Muscle layer of duodenum (tissue), 2 donors: ENCODE measurements around the gene NRXN3.

Experiments used
- H3K27ac ChIP-seq: one replicate; pipeline ENCODE4 v1.7.0; 2013; ENCODE audit warnings: mild to moderate bottlenecking, low read length
- H3K27me3 ChIP-seq: one replicate; pipeline ENCODE4 v1.7.0; 2013; ENCODE audit warnings: low read depth, mild to moderate bottlenecking, control low read depth, low read length
- H3K36me3 ChIP-seq, 2 donors: one replicate each; pipeline ENCODE4 v1.7.0; 2013; ENCODE audit warnings: low read length in 2 of 2, control low read depth in 1 of 2, mild to moderate bottlenecking in 1 of 2; ENCODE audit not compliant: insufficient read depth in 2 of 2, control insufficient read depth in 1 of 2
- H3K4me1 ChIP-seq, 2 donors: one replicate each; pipeline ENCODE4 v1.7.0; 2013; ENCODE audit warnings: low read length in 2 of 2, mild to moderate bottlenecking in 2 of 2, control low read depth in 1 of 2, moderate library complexity in 1 of 2; ENCODE audit not compliant: insufficient read depth in 2 of 2, control insufficient read depth in 1 of 2
- H3K4me3 ChIP-seq, 2 donors: one replicate each; pipeline ENCODE4 v1.7.0; 2013; ENCODE audit warnings: low read length in 2 of 2, low read depth in 1 of 2, mild to moderate bottlenecking in 1 of 2
- H3K9me3 ChIP-seq, 2 donors: one replicate each; pipeline ENCODE4 v1.7.0; 2013; ENCODE audit warnings: low read length in 2 of 2, control low read depth in 1 of 2, mild to moderate bottlenecking in 1 of 2; ENCODE audit not compliant: control insufficient read depth in 1 of 2
- donor health status: healthy.

The NRXN3 gene

DNA sequence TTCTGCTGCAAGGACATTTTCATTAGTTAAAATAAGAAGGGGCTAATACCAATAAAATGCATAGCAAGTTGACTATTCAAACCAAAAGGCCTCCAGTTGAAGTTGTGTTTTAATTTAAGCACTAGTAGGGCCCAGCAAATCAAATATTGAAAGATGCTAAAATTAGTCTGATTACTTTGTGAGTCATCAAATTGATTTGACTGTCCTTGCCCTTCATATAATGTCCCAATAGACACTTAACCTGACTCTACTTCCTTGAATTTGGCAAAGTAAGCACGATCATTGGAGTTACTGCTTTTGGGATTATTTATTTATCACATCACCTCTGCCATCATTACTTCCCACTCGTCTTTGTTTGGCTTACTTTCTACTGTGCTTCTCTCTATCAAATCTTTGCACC is 1242.6 kb downstream of the NRXN3 start:
- H3K4me1 ChIP-seq: no peaks in the 10 kb centered on the region
- no peak overlapping the region for H3K4me3 ChIP-seq
- no peak overlapping the region for H3K27ac ChIP-seq
- no peaks in the 10 kb centered on the region for H3K27me3 ChIP-seq
- H3K36me3 ChIP-seq: no peaks in the 10 kb centered on the region
- no peaks in the 10 kb centered on the region for H3K9me3 ChIP-seq

DNA sequence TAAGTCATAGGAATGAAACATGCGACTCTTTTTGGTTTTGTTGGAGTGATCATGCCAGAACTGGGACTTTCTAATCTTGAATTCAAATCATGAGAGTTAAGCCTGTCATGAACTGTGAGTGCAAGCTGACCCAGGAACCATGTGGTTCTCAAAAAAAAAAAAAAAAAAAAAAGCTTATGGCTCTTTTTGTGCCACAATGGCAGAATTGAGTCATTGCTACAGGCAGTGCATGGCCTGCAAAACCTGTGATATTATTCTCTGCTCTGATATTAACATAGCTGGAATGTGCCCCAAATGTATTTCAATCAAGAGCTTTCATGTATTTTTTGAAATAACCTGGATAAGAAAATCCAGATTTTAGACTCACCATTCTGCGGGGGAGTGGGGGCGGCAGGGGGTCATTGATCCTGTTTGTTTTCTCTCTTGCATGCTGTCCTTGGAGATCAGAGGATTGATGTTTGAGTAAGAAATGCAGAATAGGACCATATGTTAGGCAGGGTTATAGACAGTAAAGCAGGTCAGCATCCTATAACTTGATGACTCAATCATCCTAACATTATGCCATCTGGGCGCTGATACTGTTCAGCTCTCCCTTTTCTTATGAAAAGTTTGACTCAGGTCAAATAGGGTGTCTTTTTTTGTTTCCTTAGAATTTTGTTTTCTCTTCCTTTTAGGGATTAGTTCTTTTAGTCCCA is 1243.7 kb downstream of the NRXN3 start:
- H3K9me3 ChIP-seq: no peaks in the 10 kb centered on the region
- H3K4me1 ChIP-seq: peaks cover 0 to 5% of the 10 kb centered on the region in 2 donors
- H3K27ac ChIP-seq: no peak overlapping the region
- H3K4me3 ChIP-seq: no peak overlapping the region
- H3K36me3 ChIP-seq: no peaks in the 10 kb centered on the region
- no peaks in the 10 kb centered on the region for H3K27me3 ChIP-seq

DNA sequence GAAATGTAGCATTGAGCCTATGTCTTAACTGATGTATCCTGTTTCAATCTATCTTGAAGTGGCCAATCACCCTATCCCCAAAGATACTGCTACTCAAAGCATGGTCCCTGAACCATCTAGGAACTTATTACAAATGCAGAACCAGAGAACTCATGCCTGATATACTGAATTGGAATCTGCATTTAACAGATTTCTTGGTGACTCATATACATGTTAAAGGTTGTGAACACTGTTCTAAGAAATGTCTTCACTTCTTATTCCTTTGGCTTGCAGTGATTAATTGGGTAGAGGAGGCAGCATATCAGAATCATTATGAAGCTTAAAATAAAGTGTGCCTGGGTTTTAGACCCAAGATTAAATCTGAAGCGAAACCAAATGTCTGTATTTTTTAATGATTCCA is 1245.6 kb downstream of the NRXN3 start:
- Histone ChIP-seq H3K4me1 (peaks cover 3 to 5% of the 10 kb centered on the region in 2 donors), H3K4me3 (no peak overlapping the region), H3K27ac (no peak overlapping the region), H3K9me3 (no peaks in the 10 kb centered on the region), H3K27me3 (no peaks in the 10 kb centered on the region), H3K36me3 (no peaks in the 10 kb centered on the region)

DNA sequence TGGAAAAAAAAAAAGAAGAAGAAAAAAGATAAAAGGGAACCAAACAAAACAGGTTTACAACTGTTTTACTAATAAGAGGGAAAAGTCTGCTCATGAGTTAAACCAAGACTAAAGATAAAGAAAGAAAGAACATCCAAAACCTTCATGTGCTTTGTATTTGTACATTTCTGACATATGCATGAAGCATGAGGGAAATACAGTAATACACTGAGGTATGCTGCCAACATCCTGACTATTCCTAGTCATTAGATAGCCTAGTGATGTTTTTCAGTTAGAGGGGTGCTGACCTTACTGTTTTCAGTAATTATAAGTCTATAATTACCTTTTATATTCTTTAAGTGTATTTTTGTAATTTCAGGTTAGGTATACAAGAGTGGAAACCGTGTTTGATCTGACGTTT is 1247.8 kb downstream of the NRXN3 start:
- Histone ChIP-seq H3K9me3 (no peaks in the 10 kb centered on the region), H3K27me3 (no peaks in the 10 kb centered on the region), H3K4me3 (no peak overlapping the region), H3K27ac (no peak overlapping the region), H3K4me1 (peaks cover 3 to 5% of the 10 kb centered on the region in 2 donors), H3K36me3 (no peaks in the 10 kb centered on the region)

DNA sequence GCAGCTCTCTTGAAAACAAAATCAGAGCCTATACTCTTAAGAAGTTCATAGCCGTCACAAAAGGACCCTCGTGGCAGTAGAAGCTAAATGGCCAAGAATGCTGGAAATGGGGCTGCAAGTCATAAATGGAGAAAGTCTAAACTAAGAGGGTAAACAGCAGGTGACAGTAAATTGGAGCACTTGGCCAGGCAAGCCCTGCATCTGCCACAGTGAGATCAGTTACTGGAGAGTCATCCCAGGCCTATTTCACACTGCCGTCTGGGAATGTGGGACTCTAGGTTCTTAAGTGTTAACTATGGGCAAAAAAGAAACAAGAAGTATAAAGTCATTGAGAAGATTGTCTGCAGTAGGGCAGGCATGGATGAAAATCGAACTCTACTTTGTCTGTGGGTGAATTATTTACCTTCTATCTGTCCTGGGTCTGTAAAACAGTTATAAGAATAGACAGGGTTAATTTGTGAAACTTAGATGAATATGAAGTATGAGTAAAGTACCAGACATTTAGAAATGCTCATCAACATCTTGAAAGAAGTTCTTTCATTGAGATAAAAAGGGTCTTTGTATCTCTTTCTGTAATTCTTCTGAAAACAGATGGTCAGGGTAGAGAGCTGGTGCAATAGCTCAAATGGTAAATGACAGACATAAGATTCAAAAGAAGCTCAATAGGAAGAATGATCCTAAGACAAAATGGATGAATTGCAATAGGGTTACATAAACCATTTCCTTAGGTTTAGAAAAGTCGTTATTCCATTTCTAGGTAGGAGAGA is 1248.7 kb downstream of the NRXN3 start:
- Histone ChIP-seq H3K9me3 (no peaks in the 10 kb centered on the region), H3K4me1 (peaks cover 3 to 5% of the 10 kb centered on the region in 2 donors), H3K27me3 (no peaks in the 10 kb centered on the region), H3K4me3 (no peak overlapping the region), H3K27ac (no peak overlapping the region), H3K36me3 (no peaks in the 10 kb centered on the region)

GRCh38 chr14:79419571-79420327 is 1249.6 kb downstream of the NRXN3 start:
- no peaks in the 10 kb centered on the region for H3K9me3 ChIP-seq
- no peak overlapping the region for H3K27ac ChIP-seq
- peaks cover 3 to 5% of the 10 kb centered on the region in 2 donors for H3K4me1 ChIP-seq
- no peak overlapping the region for H3K4me3 ChIP-seq
- no peaks in the 10 kb centered on the region for H3K36me3 ChIP-seq
- H3K27me3 ChIP-seq: no peaks in the 10 kb centered on the region

- Histone ChIP-seq H3K4me3 (no peak overlapping the region), H3K27ac (no peak overlapping the region)
These were observed 1250.6 kb downstream of the NRXN3 start for GRCh38 chr14:79420725-79421124.

DNA sequence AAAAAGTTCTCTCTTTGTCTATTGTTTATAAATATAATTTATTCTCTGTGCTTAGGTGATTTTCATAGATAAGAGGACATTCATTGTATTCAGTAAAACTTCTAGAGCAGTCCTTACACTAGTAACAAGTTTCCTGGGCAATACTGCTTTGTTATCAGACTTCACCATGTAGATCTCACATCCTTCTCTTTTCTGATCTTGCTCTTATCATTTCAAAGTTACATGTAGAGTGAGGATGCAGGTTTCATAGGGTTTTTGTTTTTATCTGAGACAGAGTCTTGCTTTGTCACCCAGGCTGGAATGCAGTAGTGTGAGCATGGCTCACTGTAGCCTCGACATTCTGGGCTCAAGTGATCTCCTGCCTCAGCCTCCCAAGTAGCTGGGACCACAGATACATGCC is 1251.6 kb downstream of the NRXN3 start:
- Histone ChIP-seq H3K27ac (no peak overlapping the region), H3K4me1 (peaks cover 3 to 5% of the 10 kb centered on the region in 2 donors), H3K27me3 (no peaks in the 10 kb centered on the region), H3K36me3 (no peaks in the 10 kb centered on the region), H3K4me3 (no peak overlapping the region), H3K9me3 (no peaks in the 10 kb centered on the region)

More at GRCh38 chr14:79420725-79421124, 1250.6 kb downstream of the NRXN3 start:
- Histone ChIP-seq H3K36me3 (no peaks in the 10 kb centered on the region), H3K27me3 (no peaks in the 10 kb centered on the region), H3K9me3 (no peaks in the 10 kb centered on the region), H3K4me1 (peaks cover 3 to 5% of the 10 kb centered on the region in 2 donors)

- no peak overlapping the region for H3K27ac ChIP-seq
- no peaks in the 10 kb centered on the region for H3K27me3 ChIP-seq
- H3K9me3 ChIP-seq: no peaks in the 10 kb centered on the region
- no peaks in the 10 kb centered on the region for H3K36me3 ChIP-seq
- H3K4me1 ChIP-seq: peaks cover 0 to 3% of the 10 kb centered on the region in 2 donors
- H3K4me3 ChIP-seq: no peak overlapping the region
These were observed 1254.3 kb downstream of the NRXN3 start for GRCh38 chr14:79424462-79424861.

GRCh38 chr14:79426103-79426755 is 1256.1 kb downstream of the NRXN3 start:
- Histone ChIP-seq H3K4me1 (no peaks in the 10 kb centered on the region), H3K4me3 (no peak overlapping the region), H3K36me3 (no peaks in the 10 kb centered on the region), H3K27ac (no peak overlapping the region), H3K9me3 (no peaks in the 10 kb centered on the region), H3K27me3 (no peaks in the 10 kb centered on the region)

DNA sequence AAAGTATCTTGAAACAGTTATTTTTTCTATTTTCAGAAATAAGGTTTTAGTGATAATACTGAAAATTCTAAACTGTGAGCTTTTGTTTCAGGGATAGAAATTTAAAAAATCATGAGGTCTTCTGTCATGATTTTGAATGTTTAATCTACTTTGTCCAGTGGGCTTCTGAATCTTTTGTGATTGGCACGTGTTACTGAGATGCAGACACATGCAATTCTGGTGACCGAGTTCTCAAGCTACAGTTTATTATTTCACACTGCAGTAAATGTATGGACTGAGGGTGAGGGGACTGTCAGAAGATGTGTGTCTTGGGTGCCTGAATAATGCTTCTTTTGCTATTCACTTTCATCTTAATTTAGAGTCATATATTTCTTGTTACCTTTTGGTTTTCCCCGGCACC is 1262.5 kb downstream of the NRXN3 start:
- Histone ChIP-seq H3K36me3 (no peaks in the 10 kb centered on the region), H3K4me3 (no peak overlapping the region), H3K27me3 (no peaks in the 10 kb centered on the region), H3K9me3 (no peaks in the 10 kb centered on the region), H3K27ac (no peak overlapping the region), H3K4me1 (peaks cover 0 to 15% of the 10 kb centered on the region in 2 donors)
